ENCODE measurements around the gene SSR1. TPM values are rescaled to one million over a fixed set of nuclear protein-coding genes. Genes with fewer than 3 reads are reported as not detected.

The SSR1 gene
- total RNA-seq, 1 experiment from 2014 or later: 115 TPM

DNA sequence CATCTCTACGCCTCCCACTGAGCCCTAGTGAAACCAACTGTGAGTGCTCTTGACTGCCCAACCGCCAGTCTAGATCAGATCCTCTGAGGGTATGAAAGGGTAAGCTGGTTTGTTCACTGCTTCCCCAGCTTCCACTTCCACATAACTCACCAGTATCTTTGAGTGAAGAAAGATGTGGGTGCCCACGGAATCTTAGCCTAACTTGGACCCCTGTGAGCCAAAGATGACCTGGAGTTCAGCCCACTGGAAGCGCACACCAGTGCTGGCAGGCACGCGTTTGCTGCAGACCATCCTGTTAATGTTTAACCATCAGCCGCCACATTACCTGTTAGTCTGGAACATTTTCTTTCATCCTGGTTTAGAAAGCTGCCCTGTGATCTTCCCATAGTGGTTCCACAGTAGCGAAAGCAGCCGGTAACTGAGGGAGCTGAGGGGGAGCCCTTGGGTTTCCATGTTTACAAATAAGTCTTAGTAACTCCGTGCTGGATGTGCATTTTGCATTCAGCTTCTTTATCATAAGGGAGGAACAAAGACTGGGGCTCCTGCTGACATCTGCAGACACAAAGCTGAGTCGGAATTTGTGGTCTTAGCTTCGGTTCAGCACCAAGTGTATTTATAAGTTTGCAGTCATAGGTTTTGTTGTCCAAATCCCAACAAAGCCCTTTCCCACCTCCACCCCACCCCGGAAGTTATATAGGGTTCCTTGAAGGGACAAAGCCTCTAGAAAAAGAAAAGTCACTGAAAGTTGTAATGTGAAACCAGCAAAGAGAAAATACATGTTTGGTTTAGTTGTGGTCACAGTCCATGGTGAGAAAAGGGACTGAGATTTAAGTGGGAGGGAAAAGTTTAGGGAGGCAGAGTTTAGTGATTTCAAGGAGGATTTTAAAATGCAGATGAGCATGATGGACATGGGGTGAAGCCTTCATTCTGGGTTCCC, 71.0 kb downstream of the SSR1 start:
- DNase-seq: peak; percentile 54
- Mint-ChIP-seq H3K9me3 (ENCODE audit: low read depth, unreplicated experiment) (no peaks in the 10 kb centered on the region), H3K4me1 (ENCODE audit: low read depth, unreplicated experiment) (peaks cover 46% of the 10 kb centered on the region), H3K27me3 (ENCODE audit: unreplicated experiment) (no peaks in the 10 kb centered on the region), H3K27ac (ENCODE audit: unreplicated experiment) (peak overlapping the region; percentile 65), H3K4me3 (ENCODE audit: low read depth, unreplicated experiment) (peak overlapping the region; percentile 43), H3K36me3 (ENCODE audit: insufficient read depth, unreplicated experiment) (peaks cover 30% of the 10 kb centered on the region)
- CTCF ChIA-PET: interaction anchor here (0.6 to 1.6 kb wide), 6 partner anchors 20 to 545 kb away, joined by 3 to 6 read pairs (median 3); no protein-coding TSS in a partner anchor
- no TSS peak for BruUV-seq (replicated peaks)
- intact Hi-C loops (cut with micrococcal nuclease; ENCODE audit: unreplicated experiment): loop anchor here (5.0 to 10.0 kb wide), 5 partner anchors 97 to 565 kb away; no protein-coding TSS in a partner anchor
- TF ChIP-seq, protein P1, sequence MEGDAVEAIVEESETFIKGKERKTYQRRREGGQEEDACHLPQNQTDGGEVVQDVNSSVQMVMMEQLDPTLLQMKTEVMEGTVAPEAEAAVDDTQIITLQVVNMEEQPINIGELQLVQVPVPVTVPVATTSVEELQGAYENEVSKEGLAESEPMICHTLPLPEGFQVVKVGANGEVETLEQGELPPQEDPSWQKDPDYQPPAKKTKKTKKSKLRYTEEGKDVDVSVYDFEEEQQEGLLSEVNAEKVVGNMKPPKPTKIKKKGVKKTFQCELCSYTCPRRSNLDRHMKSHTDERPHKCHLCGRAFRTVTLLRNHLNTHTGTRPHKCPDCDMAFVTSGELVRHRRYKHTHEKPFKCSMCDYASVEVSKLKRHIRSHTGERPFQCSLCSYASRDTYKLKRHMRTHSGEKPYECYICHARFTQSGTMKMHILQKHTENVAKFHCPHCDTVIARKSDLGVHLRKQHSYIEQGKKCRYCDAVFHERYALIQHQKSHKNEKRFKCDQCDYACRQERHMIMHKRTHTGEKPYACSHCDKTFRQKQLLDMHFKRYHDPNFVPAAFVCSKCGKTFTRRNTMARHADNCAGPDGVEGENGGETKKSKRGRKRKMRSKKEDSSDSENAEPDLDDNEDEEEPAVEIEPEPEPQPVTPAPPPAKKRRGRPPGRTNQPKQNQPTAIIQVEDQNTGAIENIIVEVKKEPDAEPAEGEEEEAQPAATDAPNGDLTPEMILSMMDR (IDR thresholded peaks at IDR 0.05; ENCODE audit: unreplicated experiment): no peak

DNA sequence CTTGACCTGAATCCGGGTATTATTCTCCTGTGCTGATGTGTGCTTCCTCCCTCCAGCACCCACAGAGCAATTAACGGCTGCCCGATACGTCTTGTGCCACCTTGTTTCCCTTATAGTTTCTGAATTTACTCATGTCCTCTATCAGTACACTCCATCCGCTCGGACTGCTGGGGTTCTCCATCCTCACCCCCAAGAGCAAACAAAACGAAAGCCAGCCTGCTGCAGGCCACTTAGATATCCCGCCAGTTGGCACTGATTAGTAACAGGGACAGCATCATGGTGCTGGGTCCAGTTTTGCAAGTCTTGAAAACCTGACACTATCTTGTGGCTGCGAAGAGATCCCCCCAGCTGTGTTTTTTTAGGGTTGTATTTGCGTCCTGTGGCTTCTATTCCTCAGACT, 71.8 kb downstream of the SSR1 start:
- H3K4me1 Mint-ChIP-seq (ENCODE audit: low read depth, unreplicated experiment): peaks cover 52% of the 10 kb centered on the region
- no TSS peak for BruUV-seq (replicated peaks)
- no peak overlapping the region for H3K4me3 Mint-ChIP-seq (ENCODE audit: low read depth, unreplicated experiment)
- peaks cover 27% of the 10 kb centered on the region for H3K36me3 Mint-ChIP-seq (ENCODE audit: insufficient read depth, unreplicated experiment)
- H3K27me3 Mint-ChIP-seq (ENCODE audit: unreplicated experiment): no peaks in the 10 kb centered on the region
- no peaks in the 10 kb centered on the region for H3K9me3 Mint-ChIP-seq (ENCODE audit: low read depth, unreplicated experiment)
- H3K27ac Mint-ChIP-seq (ENCODE audit: unreplicated experiment): no peak overlapping the region
- intact Hi-C loops (cut with micrococcal nuclease; ENCODE audit: unreplicated experiment): loop anchor here (5.0 to 10.0 kb wide), 5 partner anchors 96 to 564 kb away; no protein-coding TSS in a partner anchor
- TF ChIP-seq, protein P1 (IDR thresholded peaks at IDR 0.05; ENCODE audit: unreplicated experiment): no peak
- CTCF ChIA-PET: interaction anchor here (1.0 kb wide), 1 partner anchor 545 kb away, joined by 3 read pairs; no protein-coding TSS in a partner anchor
- no peak for DNase-seq

DNA sequence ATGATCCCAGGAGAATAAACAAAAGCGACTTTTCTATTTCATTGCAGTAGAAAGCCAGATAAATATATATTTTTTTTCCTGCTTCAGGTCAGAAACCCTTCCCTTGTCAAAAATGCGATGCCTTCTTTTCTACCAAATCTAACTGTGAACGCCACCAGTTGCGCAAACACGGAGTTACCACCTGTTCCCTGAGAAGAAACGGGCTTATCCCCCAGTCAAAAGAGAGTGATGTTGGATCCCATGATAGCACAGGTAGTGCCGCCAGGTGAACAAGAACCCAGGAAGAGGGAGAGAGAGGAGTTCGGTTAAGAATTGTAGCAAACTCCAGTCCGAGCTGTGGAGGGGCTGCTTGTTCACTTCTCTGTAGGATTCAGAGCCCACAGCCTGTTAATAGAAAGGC, 72.6 kb downstream of the SSR1 start:
- Mint-ChIP-seq H3K4me1 (ENCODE audit: low read depth, unreplicated experiment) (peaks cover 60% of the 10 kb centered on the region), H3K27me3 (ENCODE audit: unreplicated experiment) (no peaks in the 10 kb centered on the region), H3K27ac (ENCODE audit: unreplicated experiment) (no peak overlapping the region), H3K36me3 (ENCODE audit: insufficient read depth, unreplicated experiment) (peaks cover 28% of the 10 kb centered on the region), H3K4me3 (ENCODE audit: low read depth, unreplicated experiment) (no peak overlapping the region), H3K9me3 (ENCODE audit: low read depth, unreplicated experiment) (no peaks in the 10 kb centered on the region)
- CTCF ChIA-PET: no interaction called here
- intact Hi-C loops (cut with micrococcal nuclease; ENCODE audit: unreplicated experiment): loop anchor here (5.0 to 10.0 kb wide), 5 partner anchors 96 to 563 kb away; no protein-coding TSS in a partner anchor
- TF ChIP-seq, protein P1 (IDR thresholded peaks at IDR 0.05; ENCODE audit: unreplicated experiment): no peak
- no TSS peak for BruUV-seq (replicated peaks)
- DNase-seq: no peak

DNA sequence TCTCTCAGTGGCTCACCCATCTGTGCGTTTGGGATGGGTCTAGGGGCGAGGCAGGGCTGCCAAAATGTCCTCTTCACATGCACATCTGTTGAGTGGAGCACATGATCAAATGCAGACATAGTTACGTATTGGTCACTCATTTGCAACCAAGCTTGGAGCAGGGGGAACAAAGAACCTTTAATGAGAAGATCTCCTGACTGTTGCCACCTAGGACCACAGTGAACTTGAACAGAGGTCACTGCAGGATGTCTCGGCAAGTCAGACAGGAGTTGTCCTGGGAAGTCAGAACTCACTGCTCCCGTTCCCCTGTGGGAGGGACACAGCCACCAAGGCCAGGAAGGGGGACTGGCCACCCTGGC, 73.4 kb downstream of the SSR1 start:
- intact Hi-C loops (cut with micrococcal nuclease; ENCODE audit: unreplicated experiment): loop anchor here (10.0 kb wide), 1 partner anchor 425 kb away; no protein-coding TSS in a partner anchor
- TF ChIP-seq, protein P1 (IDR thresholded peaks at IDR 0.05; ENCODE audit: unreplicated experiment): no peak
- no peak for DNase-seq
- no peaks in the 10 kb centered on the region for H3K9me3 Mint-ChIP-seq (ENCODE audit: low read depth, unreplicated experiment)
- H3K4me1 Mint-ChIP-seq (ENCODE audit: low read depth, unreplicated experiment): peaks cover 68% of the 10 kb centered on the region
- H3K27ac Mint-ChIP-seq (ENCODE audit: unreplicated experiment): no peak overlapping the region
- H3K36me3 Mint-ChIP-seq (ENCODE audit: insufficient read depth, unreplicated experiment): peaks cover 33% of the 10 kb centered on the region
- no TSS peak for BruUV-seq (replicated peaks)
- no peak overlapping the region for H3K4me3 Mint-ChIP-seq (ENCODE audit: low read depth, unreplicated experiment)
- CTCF ChIA-PET: no interaction called here
- no peaks in the 10 kb centered on the region for H3K27me3 Mint-ChIP-seq (ENCODE audit: unreplicated experiment)

Data from Calu3 (cell line).